Tibial nerve (tissue), 4 donors: Measurements from ENCODE around the gene ANGPTL8.

Experiments used
- EP300 ChIP-seq, 2 donors: sonication (generic); formaldehyde crosslinking; IDR thresholded peaks; one replicate each; pipeline ENCODE4 v1.6.1; 2017; ENCODE audit warnings: antibody characterized with exemption in 2 of 2, mild to moderate bottlenecking in 1 of 2
- POLR2A ChIP-seq, 2 donors: fragments of 450-650 bp; IDR thresholded peaks; one replicate each; pipeline ENCODE4 v1.6.1; 2017; ENCODE audit warnings: antibody characterized with exemption in 2 of 2, mild to moderate bottlenecking in 2 of 2, moderate library complexity in 2 of 2
- TF ChIP-seq, protein P1 (sequence below), 5 experiments: fragments of 200-600 bp in 3 of 5; fragments of 450-650 bp in 2 of 5; sonication (generic) in 3 of 5; IDR thresholded peaks; one replicate each; pipeline ENCODE4 v1.5.1; 2016 to 2019; ENCODE audit warnings: antibody characterized with exemption in 5 of 5, mild to moderate bottlenecking in 3 of 5, moderate library complexity in 2 of 5

DNA sequence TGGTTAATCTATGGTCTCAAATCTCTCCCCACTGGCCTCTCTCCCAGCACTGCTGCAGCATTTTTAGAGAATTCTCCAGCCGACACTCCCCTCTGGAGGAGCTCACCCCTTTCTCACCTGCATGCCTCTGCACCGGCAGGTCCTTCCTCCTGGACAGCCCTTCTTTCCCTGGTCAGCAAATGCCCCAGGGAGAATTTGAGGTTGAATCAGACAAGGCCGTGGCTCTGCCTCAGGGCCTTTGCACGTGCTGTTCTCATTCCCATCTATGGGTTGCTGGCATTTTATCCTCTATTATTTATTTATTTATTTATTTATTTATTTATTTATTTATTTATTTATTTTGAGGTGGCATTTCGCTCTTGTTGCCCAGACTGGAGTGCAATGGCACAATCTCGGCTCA, 24.3 kb downstream of the ANGPTL8 start:
- TF ChIP-seq EP300 (IDR thresholded peaks at IDR 0.05), result no peak
- TF ChIP-seq, protein P1, sequence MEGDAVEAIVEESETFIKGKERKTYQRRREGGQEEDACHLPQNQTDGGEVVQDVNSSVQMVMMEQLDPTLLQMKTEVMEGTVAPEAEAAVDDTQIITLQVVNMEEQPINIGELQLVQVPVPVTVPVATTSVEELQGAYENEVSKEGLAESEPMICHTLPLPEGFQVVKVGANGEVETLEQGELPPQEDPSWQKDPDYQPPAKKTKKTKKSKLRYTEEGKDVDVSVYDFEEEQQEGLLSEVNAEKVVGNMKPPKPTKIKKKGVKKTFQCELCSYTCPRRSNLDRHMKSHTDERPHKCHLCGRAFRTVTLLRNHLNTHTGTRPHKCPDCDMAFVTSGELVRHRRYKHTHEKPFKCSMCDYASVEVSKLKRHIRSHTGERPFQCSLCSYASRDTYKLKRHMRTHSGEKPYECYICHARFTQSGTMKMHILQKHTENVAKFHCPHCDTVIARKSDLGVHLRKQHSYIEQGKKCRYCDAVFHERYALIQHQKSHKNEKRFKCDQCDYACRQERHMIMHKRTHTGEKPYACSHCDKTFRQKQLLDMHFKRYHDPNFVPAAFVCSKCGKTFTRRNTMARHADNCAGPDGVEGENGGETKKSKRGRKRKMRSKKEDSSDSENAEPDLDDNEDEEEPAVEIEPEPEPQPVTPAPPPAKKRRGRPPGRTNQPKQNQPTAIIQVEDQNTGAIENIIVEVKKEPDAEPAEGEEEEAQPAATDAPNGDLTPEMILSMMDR (IDR thresholded peaks at IDR 0.05), result no peak
- no peak for TF ChIP-seq POLR2A (IDR thresholded peaks at IDR 0.05)
